ENCODE results near the gene NAALADL2.

DNA sequence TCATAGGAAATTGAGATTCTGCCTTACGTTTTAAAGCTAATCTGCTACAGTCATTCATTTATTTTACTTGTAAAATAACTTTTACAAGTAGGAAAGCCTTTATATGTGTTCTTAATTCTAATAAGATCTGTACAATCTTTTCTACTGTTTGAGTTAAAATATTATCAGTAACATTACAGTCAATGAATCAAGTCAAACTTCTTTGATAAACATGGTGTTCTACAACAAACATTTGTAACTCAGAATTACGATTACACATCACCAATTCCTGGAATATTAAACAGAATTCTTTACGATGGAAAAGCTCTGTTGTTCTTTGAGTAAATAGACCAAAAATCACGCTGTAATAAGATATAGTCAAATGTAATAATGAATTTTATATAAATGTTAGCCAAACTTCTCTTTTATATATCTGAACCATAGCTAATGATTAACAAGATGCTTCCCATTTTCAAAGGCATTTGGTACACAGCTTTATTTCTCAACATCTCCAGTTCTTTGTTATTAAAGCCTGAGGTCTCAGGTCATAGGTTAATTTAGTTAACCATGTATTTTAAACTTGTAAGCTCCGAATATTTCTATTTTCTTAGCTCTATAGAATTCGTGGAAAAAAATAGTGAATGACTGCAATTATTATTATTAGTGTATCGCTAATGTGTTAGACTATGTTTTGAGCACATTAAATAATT, 232.4 kb downstream of the NAALADL2 start:
- TF ChIP-seq, protein P1, sequence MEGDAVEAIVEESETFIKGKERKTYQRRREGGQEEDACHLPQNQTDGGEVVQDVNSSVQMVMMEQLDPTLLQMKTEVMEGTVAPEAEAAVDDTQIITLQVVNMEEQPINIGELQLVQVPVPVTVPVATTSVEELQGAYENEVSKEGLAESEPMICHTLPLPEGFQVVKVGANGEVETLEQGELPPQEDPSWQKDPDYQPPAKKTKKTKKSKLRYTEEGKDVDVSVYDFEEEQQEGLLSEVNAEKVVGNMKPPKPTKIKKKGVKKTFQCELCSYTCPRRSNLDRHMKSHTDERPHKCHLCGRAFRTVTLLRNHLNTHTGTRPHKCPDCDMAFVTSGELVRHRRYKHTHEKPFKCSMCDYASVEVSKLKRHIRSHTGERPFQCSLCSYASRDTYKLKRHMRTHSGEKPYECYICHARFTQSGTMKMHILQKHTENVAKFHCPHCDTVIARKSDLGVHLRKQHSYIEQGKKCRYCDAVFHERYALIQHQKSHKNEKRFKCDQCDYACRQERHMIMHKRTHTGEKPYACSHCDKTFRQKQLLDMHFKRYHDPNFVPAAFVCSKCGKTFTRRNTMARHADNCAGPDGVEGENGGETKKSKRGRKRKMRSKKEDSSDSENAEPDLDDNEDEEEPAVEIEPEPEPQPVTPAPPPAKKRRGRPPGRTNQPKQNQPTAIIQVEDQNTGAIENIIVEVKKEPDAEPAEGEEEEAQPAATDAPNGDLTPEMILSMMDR (IDR thresholded peaks at IDR 0.05): no peak
- TF ChIP-seq POLR2A (IDR thresholded peaks at IDR 0.05): no peak

All from uterus (tissue), 2 donors.